T-helper 1 cell (primary cell): ENCODE measurements around the gene TPSAB1.
A peak's percentile ranks its signal among the peaks of the same experiment; 100 is the strongest.
"Not testable (repeated sequence)": the region's sequence is repeated elsewhere in the genome, so short reads cannot be mapped to it uniquely, and the experiment has no call there.

Experiments
- DNase-seq, 5 donors: peaks; one replicate each; pipeline ENCODE4 v3.0.0-alpha.2; 2012 to 2020

Gene TPSAB1

GRCh38 chr16:1225051-1225451 is 15.5 kb upstream of the TPSAB1 start, which contains the start of gene TPSG1:
Gene TPSG1, minus strand, starts transcription at chr16:1225268. Its CDS starts 16 bp downstream, at chr16:1225252.
- peak in 1 of 5 donors; percentile 3 for DNase-seq

DNA sequence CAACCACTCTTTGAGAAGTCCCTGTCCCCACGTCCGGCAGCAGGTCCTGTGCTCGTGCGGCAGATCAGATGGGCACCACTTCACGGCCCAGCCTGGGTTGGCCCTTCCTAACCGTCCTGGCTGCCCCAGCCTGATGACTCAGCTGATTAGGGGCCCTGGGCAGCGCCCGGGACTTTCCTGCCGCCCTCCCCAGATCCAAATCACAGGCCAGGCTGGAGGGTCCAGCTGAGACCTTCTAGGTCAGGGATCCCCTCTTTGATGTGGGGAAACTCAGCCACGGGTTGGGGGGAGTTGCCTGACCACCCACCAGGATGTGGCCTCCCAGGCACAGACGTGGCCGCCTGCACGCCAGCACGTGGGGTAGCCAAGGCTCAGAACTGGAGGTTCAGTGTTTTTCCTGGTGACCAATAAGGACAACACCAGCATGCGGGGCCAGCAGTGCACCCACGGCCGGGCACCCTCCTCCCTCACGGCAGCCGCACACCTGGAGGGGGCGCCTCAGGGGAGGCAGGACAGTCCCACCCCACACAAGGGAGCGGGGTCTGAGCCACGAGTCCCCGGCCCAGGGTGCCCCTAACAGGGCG is 14.7 kb upstream of the TPSAB1 start:
- peak in 1 of 5 donors; percentile 1 for DNase-seq

- peak in 1 of 5 donors; percentile 1 for DNase-seq
These were observed 13.8 kb upstream of the TPSAB1 start for GRCh38 chr16:1226692-1227091.

GRCh38 chr16:1228227-1228626 is 12.3 kb upstream of the TPSAB1 start:
- DNase-seq: peak in 1 of 5 donors; percentile 4

DNA sequence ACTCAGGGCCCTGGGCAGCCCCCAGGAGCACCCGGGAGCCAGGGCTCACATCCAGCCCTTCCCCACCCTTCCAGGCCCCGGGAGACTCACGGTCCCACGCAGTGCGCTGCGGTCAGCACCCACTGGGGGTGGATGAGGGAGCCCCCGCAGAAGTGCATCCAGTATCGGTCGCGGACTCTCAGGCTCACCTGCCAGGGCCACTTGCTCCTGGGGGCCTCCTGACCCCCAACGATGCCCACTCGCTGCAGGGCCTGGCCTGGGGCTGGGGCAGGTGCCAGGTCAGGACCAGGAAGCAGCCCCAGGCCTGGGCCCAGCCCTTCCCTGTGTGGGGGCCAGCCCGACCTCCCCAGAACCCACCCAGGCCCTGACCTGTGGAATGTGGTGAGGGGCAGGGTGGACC is 11.0 kb upstream of the TPSAB1 start:
- peak in 1 of 5 donors; percentile 1 for DNase-seq

- not testable (repeated sequence) for DNase-seq
These were observed 10.4 kb upstream of the TPSAB1 start, which contains the start of gene TPSB2 for GRCh38 chr16:1230084-1230470. Gene TPSB2, minus strand, starts transcription at chr16:1230184. Its CDS starts 233 bp downstream, at chr16:1229951.

DNA sequence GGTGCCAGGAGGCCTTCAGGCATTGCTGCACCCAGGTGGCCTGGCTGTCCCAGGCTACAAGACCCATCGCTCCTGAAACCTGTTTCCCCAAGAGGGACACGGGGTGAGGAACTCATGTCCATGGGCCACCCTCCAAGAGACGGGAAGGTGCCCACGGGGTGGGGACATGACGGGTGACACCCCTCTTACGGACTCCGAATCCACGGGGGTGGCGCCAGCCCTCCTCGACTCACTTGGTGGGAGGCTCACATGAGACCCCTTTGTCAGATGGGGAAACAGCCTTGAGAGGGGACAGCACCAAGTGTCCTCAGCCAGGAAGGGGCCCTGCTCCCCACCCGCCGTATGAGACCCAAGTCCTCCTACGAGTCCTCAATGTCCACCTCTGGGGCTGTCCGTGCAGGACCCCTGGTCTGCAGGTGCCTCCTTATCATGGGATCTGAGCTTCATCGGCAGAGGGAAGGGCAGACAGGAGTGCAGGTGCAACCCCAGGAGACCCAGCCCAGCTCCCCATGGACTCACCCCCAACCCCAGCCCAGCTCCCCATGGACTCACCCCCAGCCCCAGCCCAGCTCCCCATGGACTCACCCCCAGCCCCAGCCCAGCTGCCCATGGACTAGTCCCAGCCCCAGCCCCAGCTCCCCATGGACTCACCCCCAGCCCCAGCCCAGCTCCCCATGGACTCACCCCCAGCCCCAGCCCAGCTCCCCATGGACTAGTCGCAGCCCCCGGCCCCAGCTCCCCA is 9.9 kb upstream of the TPSAB1 start:
- not testable (repeated sequence) for DNase-seq

GRCh38 chr16:1231301-1231700 is 9.2 kb upstream of the TPSAB1 start:
- DNase-seq: peak in 1 of 5 donors; percentile 1

DNA sequence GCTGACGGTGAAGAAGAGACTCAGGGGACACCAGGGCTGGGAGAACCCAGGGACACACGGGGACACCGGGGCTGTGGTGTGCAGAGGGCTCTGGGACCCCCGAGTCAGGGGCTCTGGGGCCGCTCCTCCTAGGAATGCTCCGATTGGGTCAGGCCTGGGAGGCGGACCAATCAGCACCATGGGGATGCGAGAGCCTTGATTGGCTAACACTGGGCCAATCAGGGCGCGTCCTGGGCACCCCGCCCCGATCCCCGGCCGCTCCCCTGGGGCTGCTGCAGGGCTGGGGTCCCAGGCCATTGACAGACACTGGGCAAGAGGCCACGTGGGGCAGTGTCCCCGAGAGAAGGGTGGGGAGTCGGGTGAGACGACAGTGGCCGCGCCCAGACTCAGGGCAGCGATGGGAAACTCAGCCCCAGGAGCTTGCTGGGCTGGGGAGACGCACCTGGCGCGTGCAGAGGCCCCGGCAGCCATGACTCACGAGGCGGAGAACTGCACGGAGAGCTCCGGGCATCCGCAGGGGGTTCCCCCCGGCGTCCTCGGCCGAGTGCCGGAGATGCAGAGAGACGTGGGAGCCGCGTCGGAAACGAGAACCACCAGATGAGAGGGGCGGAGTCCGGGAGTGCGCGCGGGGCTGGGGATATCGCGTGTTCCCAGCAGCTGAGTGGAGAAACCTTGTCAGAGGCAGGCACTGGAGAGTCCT is 8.3 kb upstream of the TPSAB1 start:
- DNase-seq: not testable (repeated sequence)

DNA sequence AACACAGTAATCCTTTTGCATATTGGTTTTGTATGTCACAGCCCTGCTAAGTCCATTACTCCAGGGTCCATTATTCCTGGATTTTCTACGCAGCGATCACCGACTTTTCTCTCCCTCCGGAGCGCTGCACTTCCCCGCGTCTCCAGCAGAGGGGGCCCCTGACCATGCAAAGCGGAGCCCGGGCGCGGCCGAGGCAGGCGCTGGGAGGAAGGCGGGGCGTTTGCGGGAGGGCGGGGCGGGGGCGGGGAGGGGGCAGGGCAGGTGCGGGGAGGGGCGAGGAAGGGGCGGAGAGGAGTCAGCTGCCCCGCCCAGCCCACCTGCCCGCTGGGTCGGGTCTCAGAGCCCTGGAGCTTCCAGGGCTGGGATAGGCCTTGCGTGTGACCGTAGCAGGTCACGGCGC is 3.8 kb upstream of the TPSAB1 start:
- not testable (repeated sequence) for DNase-seq

- no peak for DNase-seq
These were observed 2.5 kb upstream of the TPSAB1 start for GRCh38 chr16:1237990-1238389.

DNA sequence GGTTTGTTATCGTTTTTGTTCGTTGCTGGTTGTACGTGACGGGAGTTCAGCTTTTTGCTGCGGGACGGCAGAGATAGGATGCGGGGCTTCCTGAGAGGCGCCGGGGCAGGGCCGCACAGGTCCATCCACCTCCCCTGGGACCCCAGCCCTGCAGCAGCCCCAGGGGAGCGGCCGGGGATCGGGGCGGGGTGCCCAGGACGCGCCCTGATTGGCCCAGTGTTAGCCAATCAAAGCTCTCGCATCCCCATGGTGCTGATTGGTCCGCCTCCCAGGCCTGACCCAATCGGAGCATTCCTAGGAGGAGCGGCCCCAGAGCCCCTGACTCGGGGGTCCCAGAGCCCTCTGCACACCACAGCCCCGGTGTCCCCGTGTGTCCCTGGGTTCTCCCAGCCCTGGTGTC is 1.6 kb upstream of the TPSAB1 start:
- DNase-seq: not testable (repeated sequence)

GRCh38 chr16:1239575-1239974 is 930 bp upstream of the TPSAB1 start:
- DNase-seq: peak in 1 of 5 donors; percentile 7

DNA sequence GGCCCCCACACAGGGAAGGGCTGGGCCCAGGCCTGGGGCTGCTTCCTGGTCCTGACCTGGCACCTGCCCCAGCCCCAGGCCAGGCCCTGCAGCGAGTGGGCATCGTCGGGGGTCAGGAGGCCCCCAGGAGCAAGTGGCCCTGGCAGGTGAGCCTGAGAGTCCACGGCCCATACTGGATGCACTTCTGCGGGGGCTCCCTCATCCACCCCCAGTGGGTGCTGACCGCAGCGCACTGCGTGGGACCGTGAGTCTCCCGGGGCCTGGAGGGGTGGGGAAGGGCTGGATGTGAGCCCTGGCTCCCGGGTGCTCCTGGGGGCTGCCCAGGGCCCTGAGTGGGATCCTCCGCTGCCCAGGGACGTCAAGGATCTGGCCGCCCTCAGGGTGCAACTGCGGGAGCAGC is 576 bp downstream of the TPSAB1 start:
- DNase-seq: not testable (repeated sequence)

GRCh38 chr16:1243363-1243762 is 2.9 kb downstream of the TPSAB1 start:
- DNase-seq: not testable (repeated sequence)

DNA sequence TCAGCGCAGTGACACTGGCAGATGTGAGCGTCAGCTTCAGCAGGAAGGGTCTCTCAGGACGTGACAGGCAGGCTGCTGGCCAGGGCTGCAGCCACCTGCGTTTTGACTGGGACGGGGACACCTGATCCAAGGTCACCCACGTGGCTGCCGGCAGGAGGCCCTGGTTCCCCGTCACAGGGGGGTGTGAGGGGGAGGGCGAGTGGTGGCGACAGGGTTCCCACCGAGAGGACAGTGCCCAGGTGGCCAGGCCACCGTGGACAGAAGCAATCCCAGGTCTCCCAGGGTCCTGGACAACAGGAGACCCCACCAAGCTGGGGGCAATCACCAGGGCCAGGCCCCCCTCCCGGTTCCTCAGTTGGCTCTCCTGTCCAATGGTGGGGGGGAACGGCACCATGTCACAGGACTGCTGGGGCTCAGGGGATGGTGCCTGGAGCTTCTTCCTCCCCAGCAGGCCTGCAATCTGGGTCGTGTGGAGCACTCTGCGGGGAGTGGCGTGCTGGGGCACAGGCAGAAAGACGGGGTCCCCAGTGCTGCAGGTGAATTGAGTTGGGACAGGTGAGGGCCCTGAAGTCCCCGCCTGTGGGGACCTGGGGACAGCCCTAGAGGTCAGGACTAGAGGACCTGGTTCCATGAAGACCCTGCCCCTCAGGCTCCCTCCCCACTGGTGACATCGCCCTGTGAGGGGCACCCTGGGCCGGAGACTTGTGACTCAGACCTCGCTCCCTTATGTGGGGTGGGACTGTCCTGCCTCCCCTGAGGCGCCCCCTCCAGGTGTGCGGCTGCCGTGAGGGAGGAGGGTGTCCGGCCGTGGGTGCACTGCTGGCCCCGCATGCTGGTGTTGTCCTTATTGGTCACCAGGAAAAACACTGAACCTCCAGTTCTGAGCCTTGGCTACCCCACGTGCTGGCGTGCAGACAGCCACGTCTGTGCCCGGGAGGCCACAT is 3.7 kb downstream of the TPSAB1 start:
- DNase-seq: not testable (repeated sequence)

DNA sequence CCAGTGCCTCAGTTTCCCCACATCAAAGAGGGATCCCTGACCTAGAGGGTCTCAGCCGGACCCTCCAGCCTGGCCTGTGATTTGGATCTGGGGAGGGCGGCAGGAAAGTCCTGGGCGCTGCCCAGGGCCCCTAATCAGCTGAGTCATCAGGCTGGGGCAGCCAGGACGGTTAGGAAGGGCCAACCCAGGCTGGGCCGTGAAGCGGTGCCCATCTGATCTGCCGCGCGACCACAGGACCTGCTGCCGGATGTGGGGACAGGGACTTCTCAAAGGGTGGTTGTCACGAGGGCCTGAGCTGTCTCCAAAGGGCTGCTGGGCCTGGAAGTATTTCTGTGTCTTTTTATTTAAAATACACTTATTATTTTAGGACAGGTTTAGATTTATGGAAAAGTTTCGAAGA is 4.4 kb downstream of the TPSAB1 start:
- DNase-seq: no peak

DNA sequence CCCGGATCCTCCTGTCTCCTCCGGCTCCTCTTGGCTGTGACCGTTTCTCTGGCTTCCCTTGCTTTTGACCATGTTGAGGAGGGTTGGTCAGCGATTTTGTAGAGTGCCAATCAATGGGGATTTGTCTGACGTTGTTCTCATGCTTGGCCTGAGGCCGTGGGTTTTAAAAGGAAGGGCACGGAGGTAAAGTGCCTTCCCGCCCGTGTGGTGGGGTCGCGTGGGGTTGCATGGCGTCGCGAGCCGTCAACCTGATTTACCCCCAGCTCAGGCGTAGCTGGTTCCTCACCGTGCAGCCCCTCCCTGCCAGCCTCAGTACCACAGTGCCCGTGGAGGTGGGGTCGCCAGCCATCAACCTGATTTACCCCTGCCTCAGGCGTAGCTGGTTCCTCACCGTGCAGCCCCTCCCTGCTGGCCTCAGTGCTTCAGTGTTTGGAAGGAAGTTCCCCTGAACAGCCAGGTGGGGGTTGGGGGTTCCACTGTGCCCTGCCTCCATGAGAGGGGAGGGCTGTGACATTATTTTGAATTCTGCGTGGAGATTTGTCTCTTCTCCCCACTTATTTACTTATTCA is 5.0 kb downstream of the TPSAB1 start:
- DNase-seq: no peak

DNA sequence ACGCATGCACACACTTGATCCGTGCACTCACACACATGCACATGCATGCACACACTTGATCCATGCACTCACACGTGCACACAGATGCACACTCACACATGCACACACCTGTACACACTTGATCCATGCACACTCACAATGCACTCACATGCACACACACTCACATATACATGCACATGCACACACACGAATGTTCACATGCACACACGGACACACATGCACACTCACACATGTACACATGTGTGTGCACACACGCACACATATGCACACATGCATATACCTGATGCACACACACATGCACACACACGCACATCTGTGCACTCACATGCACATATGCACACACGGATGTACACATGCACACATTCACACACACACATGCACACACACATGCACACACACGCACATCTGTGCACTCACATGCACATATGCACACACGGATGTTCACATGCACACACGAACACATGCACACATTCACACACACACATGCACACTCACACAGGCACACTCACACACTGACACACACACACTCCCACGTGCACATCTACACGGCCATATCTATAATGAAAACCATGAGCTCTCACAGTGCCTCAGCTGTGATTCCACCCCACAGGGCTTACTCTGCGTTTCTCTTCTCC is 7.5 kb downstream of the TPSAB1 start:
- DNase-seq: not testable (repeated sequence)

DNA sequence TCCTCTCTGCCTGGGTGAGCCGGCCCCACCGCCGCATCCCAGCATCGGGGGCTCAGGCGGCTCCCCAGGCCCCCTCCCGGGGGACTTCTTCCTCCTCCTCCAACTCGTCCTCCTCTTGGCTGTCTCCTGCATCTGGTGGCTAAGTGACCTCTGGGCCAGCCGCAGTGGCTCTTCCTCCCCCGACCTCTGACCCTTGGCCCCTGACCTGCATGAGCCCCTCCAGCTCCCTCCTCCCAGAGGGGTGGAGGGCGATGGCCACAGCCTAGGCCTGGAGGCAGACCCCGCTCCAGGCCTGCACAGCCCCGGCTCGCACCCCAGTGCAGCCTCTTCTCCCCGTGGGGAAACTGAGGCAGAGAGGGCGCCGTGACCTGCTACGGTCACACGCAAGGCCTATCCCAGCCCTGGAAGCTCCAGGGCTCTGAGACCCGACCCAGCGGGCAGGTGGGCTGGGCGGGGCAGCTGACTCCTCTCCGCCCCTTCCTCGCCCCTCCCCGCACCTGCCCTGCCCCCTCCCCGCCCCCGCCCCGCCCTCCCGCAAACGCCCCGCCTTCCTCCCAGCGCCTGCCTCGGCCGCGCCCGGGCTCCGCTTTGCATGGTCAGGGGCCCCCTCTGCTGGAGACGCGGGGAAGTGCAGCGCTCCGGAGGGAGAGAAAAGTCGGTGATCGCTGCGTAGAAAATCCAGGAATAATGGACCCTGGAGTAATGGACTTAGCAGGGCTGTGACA is 8.7 kb downstream of the TPSAB1 start:
- DNase-seq: not testable (repeated sequence)
